Measurements from ENCODE around the gene SPATA46.
"Not testable (repeated sequence)": the region's sequence is repeated elsewhere in the genome, so short reads cannot be mapped to it uniquely, and the experiment has no call there.

SPATA46 gene

DNA sequence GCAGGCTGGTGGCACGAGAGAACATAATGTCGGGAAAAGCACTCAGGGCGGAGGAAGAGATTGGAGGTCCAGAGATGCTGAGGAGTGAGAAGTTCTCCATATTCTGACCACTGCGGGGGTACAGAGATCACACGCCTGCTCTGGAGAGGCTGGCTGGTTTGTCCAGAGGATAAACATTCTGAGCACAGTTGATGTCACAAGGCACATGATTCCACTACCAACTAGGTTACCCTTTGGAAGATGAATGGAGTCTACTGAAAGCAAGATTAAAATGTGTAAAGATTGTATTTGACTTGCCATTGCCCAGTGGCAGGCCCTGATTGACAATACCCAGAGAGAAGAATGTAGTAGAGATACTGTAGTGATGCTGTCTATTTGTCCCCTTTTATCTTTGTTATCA, at the start of gene SPATA46:
TSS of gene SPATA46 (minus strand) at position 164 of the 400 bp plus-strand sequence. CDS start at position 100, 64 bp downstream.
- DNase-seq (ENCODE audit: low read depth in 2 of 2): no peak

GRCh38 chr1:162422662-162423375, 46.2 kb upstream of the SPATA46 start:
- DNase-seq (ENCODE audit: low read depth in 2 of 2): no peak

GRCh38 chr1:162421258-162422164, 44.9 kb upstream of the SPATA46 start:
- DNase-seq (ENCODE audit: low read depth in 2 of 2): no peak

GRCh38 chr1:162420120-162420519, 43.5 kb upstream of the SPATA46 start:
- DNase-seq (ENCODE audit: low read depth in 2 of 2): no peak

GRCh38 chr1:162419450-162419931, 42.8 kb upstream of the SPATA46 start:
- not testable (repeated sequence) for DNase-seq (ENCODE audit: low read depth in 2 of 2)

DNA sequence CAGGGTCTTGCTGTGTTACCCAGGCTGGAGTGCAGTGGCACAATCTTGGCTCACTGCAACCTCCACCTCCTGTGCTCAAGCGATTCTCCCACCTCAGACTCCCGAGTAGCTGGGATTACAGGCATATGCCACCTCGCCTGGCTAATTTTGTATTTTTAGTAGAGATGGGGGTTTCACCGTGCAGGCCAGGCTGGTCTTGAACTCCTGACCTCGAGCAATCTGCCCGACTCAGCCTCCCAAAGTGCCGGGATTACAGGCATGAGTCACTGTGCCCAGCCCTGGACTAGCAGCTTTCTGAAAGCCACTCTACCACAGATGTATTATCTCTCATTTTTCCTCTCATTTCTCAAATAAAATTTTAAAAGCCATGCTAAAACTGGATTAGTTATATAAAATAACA, 41.9 kb upstream of the SPATA46 start:
- DNase-seq (ENCODE audit: low read depth in 2 of 2): not testable (repeated sequence)

DNA sequence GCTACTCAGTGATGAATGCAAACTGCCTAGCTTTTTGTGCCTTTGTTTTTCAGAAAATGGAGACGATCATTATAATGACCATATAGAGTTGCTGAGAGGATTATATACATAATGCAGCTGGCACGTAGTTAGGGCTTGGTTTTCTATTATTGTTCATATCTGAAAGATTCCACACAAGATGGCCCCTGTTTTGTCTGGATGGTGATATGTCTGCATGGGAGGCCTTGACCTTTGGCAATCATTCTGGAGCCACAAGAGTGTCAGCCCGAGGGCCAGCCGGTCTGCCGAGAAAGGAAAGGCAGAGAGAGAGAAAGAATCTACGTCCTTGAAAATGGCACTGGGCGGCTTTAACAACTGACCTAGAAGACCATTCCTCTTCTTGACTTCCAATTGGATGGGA, 41.0 kb upstream of the SPATA46 start:
- no peak for DNase-seq (ENCODE audit: low read depth in 2 of 2)

DNA sequence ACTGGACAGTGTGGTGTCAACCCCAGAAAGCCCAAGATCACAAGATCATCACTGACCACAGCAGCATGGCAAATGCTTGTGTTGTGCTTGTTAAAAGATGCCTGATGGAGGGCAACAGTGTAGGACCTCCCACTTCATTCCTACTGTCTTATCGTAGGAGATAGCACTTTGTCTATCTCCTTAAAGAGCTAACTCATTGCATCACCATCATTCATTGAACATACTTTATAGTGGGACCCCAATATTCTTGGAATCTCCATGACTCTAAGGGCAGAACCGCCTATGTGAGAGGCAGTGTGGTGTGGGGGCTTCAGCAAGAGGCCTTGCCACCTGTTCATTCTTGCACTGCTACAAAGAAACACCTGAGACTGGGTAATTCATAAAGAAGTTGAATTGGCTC, 40.3 kb upstream of the SPATA46 start:
- DNase-seq (ENCODE audit: low read depth in 2 of 2): no peak

DNA sequence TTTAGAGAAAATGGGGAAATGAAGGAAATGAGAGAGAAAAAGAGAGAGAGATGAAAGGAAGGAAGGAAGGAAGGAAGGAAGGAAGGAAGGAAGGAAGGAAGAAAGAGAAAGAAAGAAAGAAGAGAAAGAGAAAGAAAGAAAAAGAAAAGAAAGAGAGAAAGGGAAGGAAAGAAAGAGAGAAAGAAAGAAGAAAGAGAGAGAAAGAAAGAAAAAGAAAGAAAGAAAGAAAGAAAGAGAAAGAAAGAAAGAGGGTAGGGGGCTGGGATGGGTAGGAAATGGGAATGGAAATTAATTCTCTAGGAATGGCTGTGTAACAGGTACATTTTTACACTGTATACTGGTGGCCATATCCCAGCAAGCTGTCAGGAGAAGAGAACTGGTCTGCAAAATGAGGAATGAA, 39.6 kb upstream of the SPATA46 start:
- no peak for DNase-seq (ENCODE audit: low read depth in 2 of 2)

DNA sequence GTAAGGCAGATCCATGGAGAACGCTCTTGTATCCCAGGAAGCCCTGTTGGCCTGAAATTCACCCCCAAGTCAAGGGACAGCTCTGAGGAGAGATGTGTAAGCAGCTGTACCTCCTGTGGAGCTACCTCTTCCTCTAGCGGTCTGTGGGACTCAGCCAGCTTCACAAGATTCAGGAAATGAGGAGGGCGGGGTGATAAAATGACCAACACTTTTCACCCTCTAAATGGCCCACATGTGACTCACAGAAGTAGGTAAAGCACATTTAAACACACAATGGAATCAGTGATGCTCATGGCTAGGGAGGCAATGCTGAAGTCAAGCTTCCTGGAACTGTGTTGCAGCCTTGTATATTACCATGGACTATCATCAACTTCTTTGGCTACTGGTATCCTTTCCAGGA, 35.3 kb upstream of the SPATA46 start, which contains the start of gene SH2D1B:
TSS of gene SH2D1B (minus strand) at position 135 of the 400 bp plus-strand sequence. CDS start at position 15, 120 bp downstream.
- DNase-seq (ENCODE audit: low read depth in 2 of 2): no peak

DNA sequence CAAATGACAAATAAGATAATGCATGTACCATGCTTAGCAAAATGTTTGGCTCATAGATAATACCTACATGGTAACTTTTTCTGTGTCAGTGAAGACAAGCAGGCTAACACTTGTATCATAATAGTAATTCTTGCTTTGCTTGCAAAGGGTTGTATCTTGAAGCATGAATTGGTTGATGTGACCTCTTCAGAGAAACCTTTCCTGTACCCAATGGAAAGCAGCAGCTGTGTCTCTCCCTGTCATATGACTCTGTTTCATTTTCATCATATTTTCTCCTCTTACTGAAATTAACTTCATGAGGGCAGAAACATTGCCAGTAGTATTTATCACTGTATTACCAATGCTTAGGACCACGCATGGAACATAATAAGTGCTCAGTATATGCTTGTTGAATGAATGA, 30.9 kb upstream of the SPATA46 start:
- DNase-seq (ENCODE audit: low read depth in 2 of 2): no peak

- no peak for DNase-seq (ENCODE audit: low read depth in 2 of 2)
These were observed 30.2 kb upstream of the SPATA46 start for GRCh38 chr1:162406811-162407210.

DNA sequence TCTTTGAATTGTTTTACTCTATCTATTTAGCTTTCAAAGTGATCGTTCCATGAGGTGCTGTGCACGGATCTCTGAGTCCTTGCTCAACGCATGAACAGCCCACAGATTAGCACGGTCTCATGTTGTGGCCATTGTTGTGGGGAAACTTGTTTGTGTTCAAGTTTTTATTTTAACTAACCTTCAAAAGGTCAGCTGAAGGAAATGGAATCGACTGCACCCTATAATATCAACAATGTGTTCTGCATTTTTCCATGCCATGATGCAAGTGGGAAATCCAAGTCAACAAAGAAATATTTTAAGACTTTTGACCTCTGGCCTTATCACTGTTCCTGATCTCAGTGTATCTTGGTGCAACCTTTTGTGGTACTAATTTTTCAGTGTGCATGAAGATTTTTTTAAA, 29.1 kb upstream of the SPATA46 start:
- no peak for DNase-seq (ENCODE audit: low read depth in 2 of 2)

DNA sequence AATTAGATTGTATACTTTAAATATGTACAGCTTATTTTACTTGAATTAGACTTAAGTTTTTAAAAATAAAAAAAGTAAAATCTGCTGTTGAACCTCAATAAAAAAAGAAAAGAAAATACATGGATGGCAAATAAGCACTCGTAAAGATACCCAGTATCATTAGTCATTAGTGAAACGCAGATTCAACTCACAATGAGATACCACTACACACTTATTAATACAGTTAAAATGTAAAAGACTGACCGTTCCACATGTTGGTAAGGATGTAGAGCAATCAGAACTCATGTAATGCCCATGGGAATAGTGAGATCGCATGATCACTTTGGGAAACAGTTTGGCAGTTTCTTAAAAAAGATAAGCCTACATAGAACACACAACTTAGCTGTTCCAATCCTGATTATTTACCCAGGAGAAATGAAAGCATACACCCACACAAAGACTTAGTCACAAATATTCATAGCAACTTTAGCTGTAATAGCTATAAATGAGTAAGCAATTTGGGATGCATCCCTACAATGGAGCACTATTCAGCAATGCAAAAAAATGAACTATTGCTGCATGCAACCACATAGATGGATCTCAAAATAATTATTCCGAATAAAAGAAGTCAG, 28.0 kb upstream of the SPATA46 start:
- no peak for DNase-seq (ENCODE audit: low read depth in 2 of 2)

DNA sequence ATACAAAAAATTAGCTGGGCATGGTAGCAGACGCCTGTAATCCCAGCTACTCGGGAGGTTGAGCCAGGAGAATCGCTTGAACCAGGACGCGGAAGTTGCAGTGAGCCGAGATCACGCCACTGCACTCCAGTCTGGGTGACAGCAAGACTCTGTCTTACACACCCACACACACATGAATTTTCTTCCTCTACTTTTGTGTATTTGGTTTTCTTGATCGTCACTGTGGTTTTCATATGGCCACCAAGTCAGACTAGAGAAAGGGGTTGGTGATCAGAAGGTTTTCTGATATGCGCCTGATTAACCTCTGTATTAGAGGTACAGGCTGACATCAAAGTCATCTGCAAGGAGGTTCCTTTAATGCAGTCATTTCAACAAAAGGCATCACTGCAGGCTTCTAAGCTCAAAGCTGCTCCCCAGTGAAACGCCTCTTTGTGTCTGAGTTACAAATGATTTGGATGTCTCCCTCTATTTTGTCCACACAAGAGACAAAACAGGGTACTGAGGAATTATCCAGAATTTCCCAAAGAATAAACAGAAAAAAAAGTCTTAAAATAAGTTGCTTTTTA, 24.2 kb upstream of the SPATA46 start:
- no peak for DNase-seq (ENCODE audit: low read depth in 2 of 2)

- DNase-seq (ENCODE audit: low read depth in 2 of 2): no peak
These were observed 22.4 kb upstream of the SPATA46 start for GRCh38 chr1:162398999-162399580.

- DNase-seq (ENCODE audit: low read depth in 2 of 2): no peak
These were observed 21.4 kb upstream of the SPATA46 start for GRCh38 chr1:162397943-162398560.

- DNase-seq (ENCODE audit: low read depth in 2 of 2): no peak
These were observed 20.4 kb upstream of the SPATA46 start for GRCh38 chr1:162397039-162397448.

- DNase-seq (ENCODE audit: low read depth in 2 of 2): no peak
These were observed 19.7 kb upstream of the SPATA46 start for GRCh38 chr1:162396201-162396906.

DNA sequence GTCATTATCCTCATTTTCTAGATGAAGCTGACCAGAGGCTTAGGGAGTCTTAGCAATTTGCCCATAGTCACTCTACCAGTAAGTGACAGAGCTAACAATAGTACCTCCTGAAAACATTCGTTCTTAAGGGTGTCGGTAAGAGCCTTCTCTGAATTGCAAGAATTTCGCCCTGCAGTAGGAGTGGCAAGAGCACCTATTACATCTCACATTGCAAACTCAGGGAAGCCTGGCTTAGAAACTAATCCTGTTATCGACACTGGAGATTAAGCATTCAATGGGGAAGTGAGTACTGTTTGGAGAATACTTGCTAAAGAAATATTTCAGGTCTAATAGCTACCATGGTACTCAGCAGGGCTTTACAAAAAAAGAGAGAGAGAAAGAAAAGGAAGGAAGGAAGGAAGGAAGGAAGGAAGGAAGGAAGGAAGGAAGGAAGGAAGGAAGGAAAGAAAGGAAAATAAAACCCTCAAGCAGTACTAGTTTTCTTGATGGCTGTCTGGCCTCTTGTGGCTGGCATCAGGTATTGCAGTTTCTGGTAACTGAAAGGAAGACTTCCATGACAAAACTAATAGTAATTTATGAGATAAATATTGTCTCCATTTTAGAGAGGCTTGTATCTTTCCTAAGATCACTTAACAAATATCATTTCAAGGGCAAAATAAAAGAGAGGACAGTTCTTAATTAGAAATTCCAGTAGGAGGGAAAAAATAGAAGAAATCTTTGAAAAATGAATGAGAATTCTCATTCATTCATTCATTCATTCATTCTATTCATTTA, 15.3 kb upstream of the SPATA46 start:
- DNase-seq (ENCODE audit: low read depth in 2 of 2): no peak

Data from stimulated activated CD8-positive, alpha-beta memory T cell treated with anti-CD3 and anti-CD28 coated beads, Interleukin-15, amount 100 ng/mL, for 48 hours (primary cell).